D721Med (cell line): ENCODE results near the gene ABCA13.

Source experiments
- DNase-seq: peaks from one replicate; pipeline ENCODE4 v3.0.0; 2011; ENCODE audit warnings: low spot score; ENCODE audit not compliant: insufficient read length
- FAIRE-seq: peaks from 2 replicates; lab custom pipeline; 2011; peaks lifted over from hg19 to GRCh38; lab: Jason Lieb, UNC
- CTCF ChIP-seq: IDR thresholded peaks from 2 replicates; pipeline ENCODE4 v1.5.1; 2012; ENCODE audit warnings: mild to moderate bottlenecking, control low read depth; ENCODE audit not compliant: insufficient read depth; ENCODE audit errors: missing control alignments

ABCA13 gene

GRCh38 chr7:48515171-48515570 is 343.9 kb downstream of the ABCA13 start:
- FAIRE-seq = no peak

DNA sequence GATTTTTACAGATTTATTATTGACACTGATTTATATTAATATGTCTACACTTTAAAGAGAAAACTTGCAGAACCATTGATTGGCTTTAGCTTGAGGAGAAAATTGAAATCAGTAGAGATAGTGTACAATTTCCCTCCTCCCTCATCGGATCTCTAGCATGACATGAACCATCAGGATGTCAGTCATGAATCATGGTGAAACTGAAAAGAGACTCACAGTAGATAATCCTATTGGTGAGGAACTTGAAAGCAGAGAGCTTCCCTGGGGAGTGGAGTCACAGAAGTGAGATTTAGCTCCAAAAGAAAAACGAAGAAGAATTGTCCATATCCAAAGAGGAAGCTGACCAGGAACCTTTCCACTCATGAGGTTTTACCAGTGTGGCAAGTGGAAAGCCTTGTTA is 346.8 kb downstream of the ABCA13 start:
- DNase-seq (no peak), FAIRE-seq (no peak)
- no peak for TF ChIP-seq CTCF

More at GRCh38 chr7:48515171-48515570, 343.9 kb downstream of the ABCA13 start:
- no peak for DNase-seq
- TF ChIP-seq CTCF = no peak

- FAIRE-seq (no peak), DNase-seq (no peak)
- TF ChIP-seq CTCF = no peak
Observed at GRCh38 chr7:48522692-48523091, 351.4 kb downstream of the ABCA13 start.

- no peak for DNase-seq
- FAIRE-seq = no peak
- no peak for TF ChIP-seq CTCF
Observed at GRCh38 chr7:48525736-48526732, 354.8 kb downstream of the ABCA13 start.

- FAIRE-seq (no peak), DNase-seq (no peak)
- no peak for TF ChIP-seq CTCF
Observed at GRCh38 chr7:48528646-48529045, 357.4 kb downstream of the ABCA13 start.

GRCh38 chr7:48537561-48537960 is 366.3 kb downstream of the ABCA13 start:
- no peak for DNase-seq
- no peak for TF ChIP-seq CTCF
- FAIRE-seq = no peak

GRCh38 chr7:48540746-48541145 is 369.5 kb downstream of the ABCA13 start:
- TF ChIP-seq CTCF = no peak
- DNase-seq = no peak
- no peak for FAIRE-seq
